ENCODE results near the gene PDCD6IP. TPM values are rescaled to one million over a fixed set of nuclear protein-coding genes. Genes with fewer than 3 reads are reported as not detected.
A peak's percentile ranks its signal among the peaks of the same experiment; 100 is the strongest.

The PDCD6IP gene
- total and polyA plus RNA-seq, 2 experiments from 2014 or later: 45.1 to 185 TPM

- H3K27me3 Mint-ChIP-seq (ENCODE audit: insufficient read depth, low read depth, poor library complexity): peaks cover 4% of the 10 kb centered on the region
- H3K27me3 ChIP-seq (ENCODE audit: insufficient read depth): no peaks in the 10 kb centered on the region
- no peaks in the 10 kb centered on the region for H3K36me3 Mint-ChIP-seq (ENCODE audit: low read depth)
- no peaks in the 10 kb centered on the region for H3K9me3 Mint-ChIP-seq
- H3K4me2 ChIP-seq: no peak overlapping the region
- DNase-seq (ENCODE audit: low spot score) (no peak), ATAC-seq (no peak)
- no peak overlapping the region for H3K4me3 ChIP-seq
- no peak overlapping the region for H3K4me3 Mint-ChIP-seq
- TF ChIP-seq ETS1 (IDR thresholded peaks at IDR 0.05): no peak
- TF ChIP-seq, protein P1, sequence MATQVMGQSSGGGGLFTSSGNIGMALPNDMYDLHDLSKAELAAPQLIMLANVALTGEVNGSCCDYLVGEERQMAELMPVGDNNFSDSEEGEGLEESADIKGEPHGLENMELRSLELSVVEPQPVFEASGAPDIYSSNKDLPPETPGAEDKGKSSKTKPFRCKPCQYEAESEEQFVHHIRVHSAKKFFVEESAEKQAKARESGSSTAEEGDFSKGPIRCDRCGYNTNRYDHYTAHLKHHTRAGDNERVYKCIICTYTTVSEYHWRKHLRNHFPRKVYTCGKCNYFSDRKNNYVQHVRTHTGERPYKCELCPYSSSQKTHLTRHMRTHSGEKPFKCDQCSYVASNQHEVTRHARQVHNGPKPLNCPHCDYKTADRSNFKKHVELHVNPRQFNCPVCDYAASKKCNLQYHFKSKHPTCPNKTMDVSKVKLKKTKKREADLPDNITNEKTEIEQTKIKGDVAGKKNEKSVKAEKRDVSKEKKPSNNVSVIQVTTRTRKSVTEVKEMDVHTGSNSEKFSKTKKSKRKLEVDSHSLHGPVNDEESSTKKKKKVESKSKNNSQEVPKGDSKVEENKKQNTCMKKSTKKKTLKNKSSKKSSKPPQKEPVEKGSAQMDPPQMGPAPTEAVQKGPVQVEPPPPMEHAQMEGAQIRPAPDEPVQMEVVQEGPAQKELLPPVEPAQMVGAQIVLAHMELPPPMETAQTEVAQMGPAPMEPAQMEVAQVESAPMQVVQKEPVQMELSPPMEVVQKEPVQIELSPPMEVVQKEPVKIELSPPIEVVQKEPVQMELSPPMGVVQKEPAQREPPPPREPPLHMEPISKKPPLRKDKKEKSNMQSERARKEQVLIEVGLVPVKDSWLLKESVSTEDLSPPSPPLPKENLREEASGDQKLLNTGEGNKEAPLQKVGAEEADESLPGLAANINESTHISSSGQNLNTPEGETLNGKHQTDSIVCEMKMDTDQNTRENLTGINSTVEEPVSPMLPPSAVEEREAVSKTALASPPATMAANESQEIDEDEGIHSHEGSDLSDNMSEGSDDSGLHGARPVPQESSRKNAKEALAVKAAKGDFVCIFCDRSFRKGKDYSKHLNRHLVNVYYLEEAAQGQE (IDR thresholded peaks at IDR 0.05; ENCODE audit: unreplicated experiment): no peak
- TF ChIP-seq EZH2phosphoT487 (IDR thresholded peaks at IDR 0.05; ENCODE audit: unreplicated experiment): no peak
- TF ChIP-seq, protein P2, sequence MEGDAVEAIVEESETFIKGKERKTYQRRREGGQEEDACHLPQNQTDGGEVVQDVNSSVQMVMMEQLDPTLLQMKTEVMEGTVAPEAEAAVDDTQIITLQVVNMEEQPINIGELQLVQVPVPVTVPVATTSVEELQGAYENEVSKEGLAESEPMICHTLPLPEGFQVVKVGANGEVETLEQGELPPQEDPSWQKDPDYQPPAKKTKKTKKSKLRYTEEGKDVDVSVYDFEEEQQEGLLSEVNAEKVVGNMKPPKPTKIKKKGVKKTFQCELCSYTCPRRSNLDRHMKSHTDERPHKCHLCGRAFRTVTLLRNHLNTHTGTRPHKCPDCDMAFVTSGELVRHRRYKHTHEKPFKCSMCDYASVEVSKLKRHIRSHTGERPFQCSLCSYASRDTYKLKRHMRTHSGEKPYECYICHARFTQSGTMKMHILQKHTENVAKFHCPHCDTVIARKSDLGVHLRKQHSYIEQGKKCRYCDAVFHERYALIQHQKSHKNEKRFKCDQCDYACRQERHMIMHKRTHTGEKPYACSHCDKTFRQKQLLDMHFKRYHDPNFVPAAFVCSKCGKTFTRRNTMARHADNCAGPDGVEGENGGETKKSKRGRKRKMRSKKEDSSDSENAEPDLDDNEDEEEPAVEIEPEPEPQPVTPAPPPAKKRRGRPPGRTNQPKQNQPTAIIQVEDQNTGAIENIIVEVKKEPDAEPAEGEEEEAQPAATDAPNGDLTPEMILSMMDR (conservative IDR thresholded peaks at IDR 0.05; ENCODE audit: low read depth in 2 of 2): no peak
- no peak for TF ChIP-seq JUNB (IDR thresholded peaks at IDR 0.05; ENCODE audit: unreplicated experiment)
- TF ChIP-seq CREB1 (CRISPR knock-in tag; IDR thresholded peaks at IDR 0.05; ENCODE audit: low read depth): no peak
- peaks cover 10% of the 10 kb centered on the region; the same call in 1 of the 2 replicates for H3K9me2 ChIP-seq (ENCODE audit: insufficient read depth)
- H2AFZ ChIP-seq: no peak overlapping the region
- H3K79me2 ChIP-seq (replicated peaks; ENCODE audit: insufficient read depth): no peaks in the 10 kb centered on the region
- no peaks in the 10 kb centered on the region for H3K36me3 ChIP-seq (ENCODE audit: insufficient read depth)
- peaks cover 10% of the 10 kb centered on the region for H3K4me1 Mint-ChIP-seq
- H4K20me1 ChIP-seq (replicated peaks; ENCODE audit: insufficient read depth): no peaks in the 10 kb centered on the region
- no peaks in the 10 kb centered on the region for H3F3A ChIP-seq (replicated peaks; ENCODE audit: low read depth)
- H3K4me1 ChIP-seq (ENCODE audit: insufficient read depth): 0 out of 2 replicates have a peak, but pooled peaks cover 4% of the 10 kb centered on the region
- no peak overlapping the region for H3K27ac ChIP-seq (ENCODE audit: low read depth)
- H3K27ac Mint-ChIP-seq: no peak overlapping the region
Observed at GRCh38 chr3:33887478-33887877, 89.0 kb downstream of the PDCD6IP start.

DNA sequence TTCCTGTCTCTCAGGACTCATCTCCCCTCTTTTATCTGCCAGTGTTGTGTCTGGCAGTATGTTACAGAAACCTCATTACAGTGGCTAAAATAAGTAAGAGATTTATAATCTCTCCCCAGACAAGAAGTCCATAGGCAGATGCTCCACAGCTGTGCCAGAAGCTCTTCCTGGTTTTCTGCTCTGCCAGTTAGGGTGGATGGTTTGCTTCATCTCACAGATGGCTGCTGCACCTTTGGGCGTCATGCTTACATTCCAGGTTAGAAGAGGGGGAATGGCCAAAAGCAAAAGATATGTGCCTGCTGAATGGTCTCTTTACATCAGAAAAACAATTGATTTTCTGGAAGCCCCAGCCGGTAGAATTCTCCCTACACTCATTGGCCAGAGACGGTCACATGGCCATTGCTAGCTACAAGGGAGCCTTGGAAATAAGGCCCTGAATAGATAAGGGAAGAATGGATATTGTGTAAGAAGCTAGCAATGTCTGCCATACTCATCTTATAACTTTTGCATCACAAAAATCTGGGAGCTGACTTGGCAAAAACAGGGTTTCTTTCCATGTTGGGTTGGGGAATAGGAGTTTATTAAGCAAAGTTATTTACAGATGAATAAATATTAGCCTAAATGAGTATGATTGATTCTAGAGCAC, 91.1 kb downstream of the PDCD6IP start:
- Mint-ChIP-seq H3K4me3 (no peak overlapping the region), H3K27ac (no peak overlapping the region), H3K36me3 (ENCODE audit: low read depth) (no peaks in the 10 kb centered on the region), H3K9me3 (no peaks in the 10 kb centered on the region), H3K27me3 (ENCODE audit: insufficient read depth, low read depth, poor library complexity) (peaks cover 4% of the 10 kb centered on the region), H3K4me1 (peaks cover 6% of the 10 kb centered on the region)
- Histone ChIP-seq H3K4me2 (no peak overlapping the region), H3K27me3 (ENCODE audit: insufficient read depth) (no peaks in the 10 kb centered on the region), H2AFZ (peak overlapping the region; percentile 95; the same call in 1 of the 2 replicates), H4K20me1 (replicated peaks; ENCODE audit: insufficient read depth) (no peaks in the 10 kb centered on the region), H3K4me1 (ENCODE audit: insufficient read depth) (0 out of 2 replicates have a peak, but pooled peaks cover 4% of the 10 kb centered on the region), H3K9me2 (ENCODE audit: insufficient read depth) (peaks cover 10% of the 10 kb centered on the region; the same call in 1 of the 2 replicates), H3F3A (replicated peaks; ENCODE audit: low read depth) (no peaks in the 10 kb centered on the region), H3K4me3 (no peak overlapping the region), H3K27ac (ENCODE audit: low read depth) (no peak overlapping the region), H3K36me3 (ENCODE audit: insufficient read depth) (no peaks in the 10 kb centered on the region), H3K79me2 (replicated peaks; ENCODE audit: insufficient read depth) (no peaks in the 10 kb centered on the region)
- DNase-seq (ENCODE audit: low spot score) (no peak), ATAC-seq (no peak)
- TF ChIP-seq ZNF114 (CRISPR knock-in tag; IDR thresholded peaks at IDR 0.05) (no peak), EZH2 (IDR thresholded peaks at IDR 0.05; ENCODE audit: low read depth, unreplicated experiment) (no peak), JUNB (IDR thresholded peaks at IDR 0.05; ENCODE audit: unreplicated experiment) (no peak), STAT1 (IDR thresholded peaks at IDR 0.05; ENCODE audit: unreplicated experiment) (no peak), EZH2phosphoT487 (IDR thresholded peaks at IDR 0.05; ENCODE audit: unreplicated experiment) (no peak), ZNF331 (CRISPR knock-in tag; IDR thresholded peaks at IDR 0.05; ENCODE audit: low read depth) (no peak), CREB1 (CRISPR knock-in tag; IDR thresholded peaks at IDR 0.05; ENCODE audit: low read depth) (no peak), POLR2AphosphoS5 (IDR thresholded peaks at IDR 0.05; ENCODE audit: low read depth) (no peak), ETS1 (IDR thresholded peaks at IDR 0.05) (no peak), NANOG (IDR thresholded peaks at IDR 0.05; ENCODE audit: borderline replicate concordance) (no peak)
- TF ChIP-seq, protein P2 (conservative IDR thresholded peaks at IDR 0.05; ENCODE audit: low read depth in 2 of 2): no peak
